Cardiac muscle cell (in vitro differentiated cells and primary cell): ENCODE results near the gene RRAGB. TPM values are rescaled to one million over a fixed set of nuclear protein-coding genes. Genes with fewer than 3 reads are reported as not detected.
A peak's percentile ranks its signal among the peaks of the same experiment; 100 is the strongest.
"Not testable (repeated sequence)": the region's sequence is repeated elsewhere in the genome, so short reads cannot be mapped to it uniquely, and the experiment has no call there.

Experiments used
- DNase-seq, 2 donors: peaks; one replicate each; pipeline versions ENCODE4 v3.0.0 to v3.0.0-alpha.2; 2010 to 2017; ENCODE audit warnings: low read depth in 1 of 2, low spot score in 1 of 2
- H3K27ac ChIP-seq: fragments of 200-600 bp; sonication (generic); 2 replicates; pipeline ENCODE4 v1.5.1; 2016
- H3K27me3 ChIP-seq: fragments of 200-600 bp; sonication (generic); 2 replicates; pipeline ENCODE4 v1.6.0; 2016; ENCODE audit warnings: control low read depth
- H3K36me3 ChIP-seq: fragments of 200-600 bp; sonication (generic); 2 replicates; pipeline ENCODE4 v1.5.1; 2016; ENCODE audit warnings: control low read depth
- H3K4me1 ChIP-seq: fragments of 200-600 bp; sonication (generic); 2 replicates; pipeline ENCODE4 v1.8.1; 2017; ENCODE audit warnings: low read depth, mild to moderate bottlenecking, mixed run types
- H3K4me3 ChIP-seq: fragments of 200-600 bp; sonication (generic); 2 replicates; pipeline ENCODE4 v1.5.1; 2016; ENCODE audit warnings: mild to moderate bottlenecking
- H3K9me3 ChIP-seq: fragments of 200-600 bp; sonication (generic); 2 replicates; pipeline ENCODE4 v1.5.1; 2017; ENCODE audit warnings: low read depth, mild to moderate bottlenecking, control low read depth
- CTCF ChIP-seq: IDR thresholded peaks from 2 replicates; pipeline ENCODE4 v1.5.1; 2012; ENCODE audit warnings: low read depth, mild to moderate bottlenecking, low read length
- polyA plus RNA-seq: library from polyadenylated mRNA; unstranded; fragments of >200 nt; fragmentation: Nextera tagmentation; extraction: Ambion mirVana; gene quantifications from 2 replicates; pipeline ENCODE4 v1.2.1, GENCODE V29; 2016
- total RNA-seq: library from RNA; depleted of rRNA; stranded (reverse); fragments of >200 nt; gene quantifications from 2 replicates; pipeline ENCODE4 v1.2.3, GENCODE V29; 2016

RRAGB gene, protein sequence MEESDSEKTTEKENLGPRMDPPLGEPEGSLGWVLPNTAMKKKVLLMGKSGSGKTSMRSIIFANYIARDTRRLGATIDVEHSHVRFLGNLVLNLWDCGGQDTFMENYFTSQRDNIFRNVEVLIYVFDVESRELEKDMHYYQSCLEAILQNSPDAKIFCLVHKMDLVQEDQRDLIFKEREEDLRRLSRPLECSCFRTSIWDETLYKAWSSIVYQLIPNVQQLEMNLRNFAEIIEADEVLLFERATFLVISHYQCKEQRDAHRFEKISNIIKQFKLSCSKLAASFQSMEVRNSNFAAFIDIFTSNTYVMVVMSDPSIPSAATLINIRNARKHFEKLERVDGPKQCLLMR
- total RNA-seq (20.6 and 38.3 TPM in 2 replicates), polyA plus RNA-seq (44.4 and 45.6 TPM in 2 replicates)

DNA sequence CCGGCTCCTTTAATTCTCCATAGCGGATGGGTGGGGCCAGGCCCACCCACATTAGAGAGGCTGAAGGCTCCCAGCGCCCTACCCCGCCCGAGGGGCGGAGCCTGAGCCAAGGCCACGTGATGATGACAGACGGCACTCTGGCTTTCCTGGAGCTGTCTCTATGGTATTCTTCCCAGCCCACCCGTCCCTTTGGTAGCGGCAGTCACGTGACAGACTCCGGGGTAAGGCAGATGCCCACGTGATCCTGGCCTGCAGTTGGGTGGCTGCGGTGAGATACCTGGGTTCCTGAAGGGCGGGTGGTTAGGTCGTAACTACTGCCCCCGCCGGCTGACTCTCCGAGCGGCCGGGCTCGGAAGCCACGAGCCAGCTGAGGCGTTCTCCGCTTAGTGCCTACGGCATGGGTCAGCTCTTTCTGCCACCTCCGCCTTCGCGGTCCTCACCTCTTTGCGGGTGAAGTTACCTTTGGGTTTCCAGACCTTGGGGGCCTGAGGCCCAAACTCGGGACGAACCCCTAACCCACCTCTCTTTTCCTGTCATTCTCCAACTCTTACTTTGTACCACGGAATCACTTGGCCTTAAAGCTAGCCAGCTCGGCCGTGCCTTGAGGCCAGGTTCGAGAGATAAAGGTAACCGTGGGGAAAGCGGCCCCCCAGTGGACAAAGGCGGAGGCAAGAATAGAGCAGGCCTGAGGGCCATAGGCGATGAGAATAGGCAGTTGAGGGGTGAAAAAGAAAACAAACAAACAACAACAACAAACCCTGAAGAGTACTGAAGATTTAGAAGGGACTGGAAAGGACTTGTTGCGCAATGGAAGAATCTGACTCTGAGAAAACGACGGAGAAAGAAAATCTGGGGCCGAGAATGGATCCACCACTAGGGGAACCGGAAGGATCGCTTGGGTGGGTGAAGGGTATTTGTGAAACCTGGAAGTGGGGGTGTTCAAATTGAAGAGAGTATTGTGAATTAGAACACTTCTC lies at the start of gene RRAGB:
TSS of gene RRAGB (plus strand) at position 229 of the 977 bp plus-strand sequence. CDS start at position 808, 579 bp downstream.
- Histone ChIP-seq H3K4me3 (peak within 1 kb of the TSS; percentile 52), H3K27me3 (no peaks in the 10 kb centered on the region), H3K4me1 (no peaks in the 10 kb centered on the region), H3K36me3 (no peaks in the 10 kb centered on the region), H3K27ac (peak within 1 kb of the TSS; percentile 89), H3K9me3 (no peaks in the 10 kb centered on the region)
- peak; percentile 92 to 95 for DNase-seq
- TF ChIP-seq CTCF, result peak; percentile 56

DNA sequence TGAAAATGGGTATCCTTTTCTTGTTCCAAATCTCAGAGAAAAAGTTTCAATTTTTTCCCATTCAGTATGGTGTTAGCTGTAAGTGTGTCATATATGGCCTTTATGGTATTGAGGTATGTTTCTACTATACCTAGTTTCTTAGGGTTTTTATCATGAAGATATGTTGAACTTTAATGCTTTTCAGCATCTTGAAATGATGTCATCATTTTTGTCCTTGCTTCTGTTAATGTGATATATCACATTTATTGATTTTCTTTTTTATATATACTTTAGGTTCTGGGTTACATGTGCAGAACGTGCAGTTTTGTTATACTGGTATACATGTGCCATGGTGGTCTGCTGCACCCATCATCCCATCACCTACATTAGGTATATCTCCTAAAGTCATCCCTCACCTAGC lies 49.5 kb upstream of the RRAGB start:
- Histone ChIP-seq H3K4me1 (no peaks in the 10 kb centered on the region), H3K27ac (no peak overlapping the region), H3K9me3 (no peaks in the 10 kb centered on the region), H3K36me3 (no peaks in the 10 kb centered on the region), H3K4me3 (no peak overlapping the region), H3K27me3 (no peaks in the 10 kb centered on the region)
- no peak for DNase-seq
- no peak for TF ChIP-seq CTCF

DNA sequence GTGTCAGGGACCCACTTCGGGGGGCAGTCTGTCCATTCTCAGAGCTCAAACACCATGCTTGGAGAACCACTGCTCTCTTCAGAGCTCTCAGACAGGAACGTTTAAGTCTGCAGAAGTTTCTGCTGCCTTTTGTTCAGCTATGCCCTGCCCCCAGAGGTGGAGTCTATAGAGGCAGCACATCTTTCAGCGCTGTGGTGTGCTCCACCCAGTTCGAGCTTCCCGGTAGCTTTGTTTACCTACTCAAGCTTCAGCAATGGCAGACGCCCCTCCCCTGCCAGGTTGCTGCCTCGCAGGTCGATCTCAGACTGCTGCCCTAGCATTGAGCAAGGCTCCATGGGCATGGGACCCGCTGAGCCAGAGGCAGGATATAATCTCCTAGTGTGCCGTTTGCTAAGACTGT lies 29.0 kb upstream of the RRAGB start:
- not testable (repeated sequence) for DNase-seq, H3K36me3 ChIP-seq, H3K4me1 ChIP-seq, H3K9me3 ChIP-seq, H3K27ac ChIP-seq, H3K27me3 ChIP-seq, H3K4me3 ChIP-seq

- DNase-seq, result no peak
- Histone ChIP-seq H3K4me3 (no peak overlapping the region), H3K9me3 (no peaks in the 10 kb centered on the region), H3K36me3 (no peaks in the 10 kb centered on the region), H3K4me1 (no peaks in the 10 kb centered on the region), H3K27ac (no peak overlapping the region), H3K27me3 (no peaks in the 10 kb centered on the region)
- TF ChIP-seq CTCF, result no peak
Measured at GRCh38 chrX:55695227-55696018, 22.1 kb upstream of the RRAGB start.

DNA sequence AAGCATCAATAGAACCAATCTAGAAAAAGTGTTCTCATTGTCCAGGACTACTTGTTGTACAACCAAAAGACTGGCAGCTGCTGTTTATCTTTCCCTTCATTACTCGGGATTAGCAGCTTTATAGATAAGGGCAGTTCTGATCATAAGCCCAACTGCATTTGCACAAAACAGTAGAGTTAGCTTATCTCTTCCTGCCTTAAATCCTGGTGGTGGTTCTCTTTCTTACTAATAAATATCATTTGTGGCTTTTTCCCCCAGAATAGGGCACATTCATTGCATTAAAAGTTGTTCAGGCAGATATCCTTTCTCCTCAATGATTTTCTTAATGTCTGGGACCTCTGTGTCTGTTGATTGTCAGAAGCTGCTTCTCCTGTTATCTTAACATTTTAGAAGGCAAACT lies 20.2 kb upstream of the RRAGB start:
- H3K27ac ChIP-seq, result no peak overlapping the region
- no peak for TF ChIP-seq CTCF
- H3K36me3 ChIP-seq, result no peaks in the 10 kb centered on the region
- no peaks in the 10 kb centered on the region for H3K9me3 ChIP-seq
- H3K4me3 ChIP-seq, result no peak overlapping the region
- DNase-seq, result no peak
- no peaks in the 10 kb centered on the region for H3K4me1 ChIP-seq
- H3K27me3 ChIP-seq, result no peaks in the 10 kb centered on the region
